DOHH2 (cell line): ENCODE data around the gene QSOX2.

Source experiments
- H3F3A ChIP-seq: fragments of 200-600 bp; sonication (generic), shearing (Covaris generic); 2 replicates; pipeline ENCODE4 v1.6.0; 2016; ENCODE audit warnings: antibody characterized with exemption, mild to moderate bottlenecking; ENCODE audit not compliant: control insufficient read depth, insufficient read depth
- H3K27ac ChIP-seq: fragments of 200-600 bp; sonication (generic); 2 replicates; pipeline ENCODE4 v1.5.1; 2014; ENCODE audit warnings: low read depth, mild to moderate bottlenecking, low read length, moderate library complexity
- H3K27me3 ChIP-seq: fragments of 200-600 bp; sonication (generic); 2 replicates; pipeline ENCODE4 v1.6.1; 2014; ENCODE audit warnings: mild to moderate bottlenecking, low read length, mixed read lengths; ENCODE audit not compliant: control insufficient read depth
- H3K36me3 ChIP-seq: fragments of 200-600 bp; sonication (generic); 2 replicates; pipeline ENCODE4 v1.6.1; 2014; ENCODE audit warnings: mild to moderate bottlenecking, low read length, moderate library complexity, mixed read lengths; ENCODE audit not compliant: control insufficient read depth
- H3K4me1 ChIP-seq: fragments of 200-600 bp; sonication (generic); 2 replicates; pipeline ENCODE4 v1.6.1; 2014; ENCODE audit warnings: mild to moderate bottlenecking, low read length, mixed read lengths; ENCODE audit not compliant: control insufficient read depth
- H3K4me2 ChIP-seq: fragments of 200-600 bp; sonication (generic); 2 replicates; pipeline ENCODE4 v1.6.0; 2014; ENCODE audit warnings: mild to moderate bottlenecking, low read length, moderate library complexity
- H3K4me3 ChIP-seq: fragments of 200-600 bp; sonication (generic); 2 replicates; pipeline ENCODE4 v1.5.1; 2014; ENCODE audit warnings: mild to moderate bottlenecking, low read length, mixed read lengths
- H3K79me2 ChIP-seq: fragments of 200-600 bp; sonication (generic); 2 replicates; pipeline ENCODE4 v1.6.1; 2014; ENCODE audit warnings: mild to moderate bottlenecking, low read length, mixed read lengths; ENCODE audit not compliant: control insufficient read depth
- H3K9me2 ChIP-seq: fragments of 200-600 bp; sonication (generic); replicated peaks from 2 replicates; pipeline ENCODE4 v1.6.1; 2014; ENCODE audit warnings: mild to moderate bottlenecking, low read length, mixed read lengths; ENCODE audit not compliant: control insufficient read depth
- H3K9me3 ChIP-seq: fragments of 200-600 bp; sonication (generic); 2 replicates; pipeline ENCODE4 v1.6.1; 2014; ENCODE audit warnings: antibody characterized with exemption, low read length, mixed read lengths; ENCODE audit not compliant: control insufficient read depth, insufficient read depth
- H4K20me1 ChIP-seq: fragments of 200-600 bp; sonication (generic); 2 replicates; pipeline ENCODE4 v1.6.0; 2014; ENCODE audit warnings: low read depth, mild to moderate bottlenecking, antibody characterized with exemption, low read length, moderate library complexity; ENCODE audit not compliant: control insufficient read depth, insufficient read depth
- CTCF ChIP-seq: fragments of 200-600 bp; sonication (generic); IDR thresholded peaks from one replicate; pipeline ENCODE4 v1.5.1; 2014; ENCODE audit warnings: antibody characterized with exemption, mild to moderate bottlenecking, low read depth, low read length; ENCODE audit not compliant: poor library complexity, severe bottlenecking
- EZH2phosphoT487 ChIP-seq: fragments of 200-600 bp; sonication (generic); IDR thresholded peaks from 2 replicates; pipeline ENCODE4 v1.6.1; 2017; ENCODE audit warnings: borderline replicate concordance, mild to moderate bottlenecking, antibody characterized with exemption, low read length, moderate library complexity, mixed read lengths

The QSOX2 gene

GRCh38 chr9:136244969-136245218 lies 718 bp downstream of the QSOX2 start:
- no peaks in the 10 kb centered on the region for H3K9me2 ChIP-seq
- peaks cover 38% of the 10 kb centered on the region for H3F3A ChIP-seq
- peaks cover 53% of the 10 kb centered on the region for H3K79me2 ChIP-seq
- H3K4me1 ChIP-seq, result peaks cover 55% of the 10 kb centered on the region
- H3K36me3 ChIP-seq, result peaks cover 45% of the 10 kb centered on the region
- H3K4me2 ChIP-seq, result peak overlapping the region; percentile 100
- peak overlapping the region; percentile 99 for H3K27ac ChIP-seq
- H3K9me3 ChIP-seq, result no peaks in the 10 kb centered on the region
- H4K20me1 ChIP-seq, result no peaks in the 10 kb centered on the region; the same call in 1 of the 2 replicates
- no peak for TF ChIP-seq CTCF
- no peak for TF ChIP-seq EZH2phosphoT487
- no peaks in the 10 kb centered on the region; the same call in 1 of the 2 replicates for H3K27me3 ChIP-seq
- peak overlapping the region; percentile 97 for H3K4me3 ChIP-seq

GRCh38 chr9:136244122-136244968 lies 1.3 kb downstream of the QSOX2 start:
- H3K4me1 ChIP-seq, result peaks cover 60% of the 10 kb centered on the region

GRCh38 chr9:136243631-136244030 lies 2.0 kb downstream of the QSOX2 start:
- peaks cover 42% of the 10 kb centered on the region for H3F3A ChIP-seq
- peak overlapping the region; percentile 100 for H3K4me2 ChIP-seq
- H3K27ac ChIP-seq, result peak overlapping the region; percentile 99
- peaks cover 3% of the 10 kb centered on the region for H4K20me1 ChIP-seq
- no peaks in the 10 kb centered on the region for H3K9me2 ChIP-seq
- H3K79me2 ChIP-seq, result peaks cover 66% of the 10 kb centered on the region
- H3K27me3 ChIP-seq, result no peaks in the 10 kb centered on the region; the same call in 1 of the 2 replicates
- no peak for TF ChIP-seq CTCF
- no peak for TF ChIP-seq EZH2phosphoT487
- H3K4me1 ChIP-seq, result peaks cover 67% of the 10 kb centered on the region
- no peaks in the 10 kb centered on the region for H3K9me3 ChIP-seq
- peaks cover 56% of the 10 kb centered on the region for H3K36me3 ChIP-seq
- peak overlapping the region; percentile 97 for H3K4me3 ChIP-seq

More at GRCh38 chr9:136244122-136244968, 1.3 kb downstream of the QSOX2 start:
- peaks cover 3% of the 10 kb centered on the region for H4K20me1 ChIP-seq
- no peak for TF ChIP-seq CTCF
- no peak for TF ChIP-seq EZH2phosphoT487
- peak overlapping the region; percentile 100 for H3K4me2 ChIP-seq
- H3K27ac ChIP-seq, result peak overlapping the region; percentile 99
- H3F3A ChIP-seq, result peaks cover 42% of the 10 kb centered on the region
- H3K9me3 ChIP-seq, result no peaks in the 10 kb centered on the region
- H3K9me2 ChIP-seq, result no peaks in the 10 kb centered on the region
- H3K4me3 ChIP-seq, result peak overlapping the region; percentile 97
- H3K27me3 ChIP-seq, result no peaks in the 10 kb centered on the region; the same call in 1 of the 2 replicates
- peaks cover 49% of the 10 kb centered on the region for H3K36me3 ChIP-seq
- peaks cover 59% of the 10 kb centered on the region for H3K79me2 ChIP-seq
